Activated naive CD8-positive, alpha-beta T cell treated with anti-CD3 and anti-CD28 coated beads, Interleukin-2, amount 10 ng/mL, durations not matched to agents 7 days and 5 days (primary cell): ENCODE measurements around the gene RPS27L. TPM values are rescaled to one million over a fixed set of nuclear protein-coding genes. Genes with fewer than 3 reads are reported as not detected.
"Not testable (repeated sequence)": the region's sequence is repeated elsewhere in the genome, so short reads cannot be mapped to it uniquely, and the experiment has no call there.

Experiments
- ATAC-seq: fragments of 150-1000 bp; cut with Tn5 transposase; one replicate; pipeline ENCODE4 v1.10.0; 2021; ENCODE audit warnings: low read depth, moderate library complexity
- POLR2A ChIA-PET: fragments of 350-600 bp; sonication (Branson Sonifier 250); formaldehyde crosslinking; loops from one replicate; lab custom pipeline; 2021; ENCODE audit warnings: antibody characterized with exemption; lab: Charles Lee
- DNase-seq: peaks from one replicate; pipeline ENCODE4 v3.0.0; 2021
- H3K27ac Mint-ChIP-seq: one replicate; pipeline ENCODE4 v1.8.0; 2022; ENCODE audit warnings: mild to moderate bottlenecking, mixed read lengths
- H3K27me3 Mint-ChIP-seq: one replicate; pipeline ENCODE4 v1.8.0; 2022; ENCODE audit warnings: mild to moderate bottlenecking, moderate library complexity, mixed read lengths
- H3K36me3 Mint-ChIP-seq: one replicate; pipeline ENCODE4 v1.8.0; 2021; ENCODE audit warnings: mild to moderate bottlenecking, mixed read lengths
- H3K4me1 Mint-ChIP-seq: one replicate; pipeline ENCODE4 v1.8.0; 2021; ENCODE audit warnings: mixed read lengths
- H3K4me3 Mint-ChIP-seq: one replicate; pipeline ENCODE4 v1.8.0; 2022; ENCODE audit warnings: mild to moderate bottlenecking, moderate library complexity, mixed read lengths
- H3K9me3 Mint-ChIP-seq: one replicate; pipeline ENCODE4 v1.8.0; 2021; ENCODE audit warnings: mixed read lengths
- total RNA-seq, 2 experiments: library from RNA; stranded (reverse); gene quantifications; one replicate each; pipeline ENCODE4 v1.2.3, GENCODE V29; 2021

RPS27L gene
- total RNA-seq, 2 experiments from 2014 or later = 177 to 179 TPM

- H3K4me3 Mint-ChIP-seq = peak within 1 kb of the TSS; percentile 88
- H3K27me3 Mint-ChIP-seq = peaks cover 6% of the 10 kb centered on the region
- H3K36me3 Mint-ChIP-seq = peaks cover 20% of the 10 kb centered on the region
- peaks cover 14% of the 10 kb centered on the region for H3K4me1 Mint-ChIP-seq
- H3K27ac Mint-ChIP-seq = peak within 1 kb of the TSS; percentile 90
- DNase-seq (peak; percentile 85), ATAC-seq (peak; percentile 87)
- peaks cover 8% of the 10 kb centered on the region for H3K9me3 Mint-ChIP-seq
- POLR2A ChIA-PET = interaction anchor here (1.0 kb wide), 1 partner anchor 36 kb away, joined by 6 read pairs; the partner anchor contains the start of gene RPS27L
Observed at GRCh38 chr15:63121382-63122001, 35.8 kb downstream of the RPS27L start, which contains the start of gene LACTB. Gene LACTB, plus strand, starts transcription at chr15:63121861. Its CDS starts 11 bp downstream, at chr15:63121872.

DNA sequence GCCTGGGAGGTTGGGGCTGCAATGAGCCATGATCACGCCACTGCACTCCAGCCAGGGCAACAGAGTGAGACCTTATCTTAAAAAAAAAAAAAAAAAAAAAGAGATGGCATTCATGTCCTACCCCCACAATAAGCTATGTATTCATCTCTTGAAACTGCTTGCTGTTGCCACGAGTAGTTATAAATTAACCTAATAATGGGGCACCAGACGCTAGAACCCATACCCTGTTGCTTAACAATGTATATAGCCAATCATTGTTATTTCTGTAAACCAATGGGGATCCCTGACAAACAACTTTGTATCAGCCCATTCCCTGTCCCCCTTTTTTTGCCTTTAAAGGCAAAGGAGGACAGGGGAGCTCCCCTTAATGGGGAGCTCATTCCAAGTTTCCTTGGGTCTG, 38.4 kb downstream of the RPS27L start:
- H3K36me3 Mint-ChIP-seq = peaks cover 17% of the 10 kb centered on the region
- H3K4me3 Mint-ChIP-seq = no peak overlapping the region
- no peak overlapping the region for H3K27ac Mint-ChIP-seq
- H3K27me3 Mint-ChIP-seq = peaks cover 9% of the 10 kb centered on the region
- H3K9me3 Mint-ChIP-seq = peaks cover 8% of the 10 kb centered on the region
- DNase-seq (no peak), ATAC-seq (no peak)
- POLR2A ChIA-PET = no interaction called here
- peaks cover 15% of the 10 kb centered on the region for H3K4me1 Mint-ChIP-seq

DNA sequence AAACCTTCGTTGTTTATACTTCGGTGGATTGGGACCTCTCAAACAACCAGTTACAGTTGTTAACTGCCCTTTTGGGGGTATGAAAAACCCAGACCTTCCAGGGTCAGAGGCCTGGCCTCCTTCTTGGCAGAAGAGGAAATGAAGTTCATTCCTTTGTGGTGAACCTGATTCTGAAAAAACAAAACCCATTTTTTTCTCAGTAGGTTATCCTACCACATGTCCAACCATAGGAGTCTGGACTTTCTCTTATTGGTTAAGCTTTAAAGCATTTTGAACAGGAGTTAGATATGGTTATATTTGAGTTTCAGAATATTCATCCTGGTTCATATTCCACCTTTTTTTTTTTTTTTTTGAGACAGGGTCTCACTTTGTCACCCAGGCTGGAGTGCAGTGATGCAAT, 42.8 kb downstream of the RPS27L start:
- Mint-ChIP-seq H3K9me3 (peaks cover 5% of the 10 kb centered on the region), H3K27me3 (peaks cover 9% of the 10 kb centered on the region), H3K36me3 (peaks cover 6% of the 10 kb centered on the region), H3K4me1 (peaks cover 2% of the 10 kb centered on the region), H3K27ac (no peak overlapping the region), H3K4me3 (no peak overlapping the region)
- DNase-seq (no peak), ATAC-seq (no peak)
- POLR2A ChIA-PET = no interaction called here

DNA sequence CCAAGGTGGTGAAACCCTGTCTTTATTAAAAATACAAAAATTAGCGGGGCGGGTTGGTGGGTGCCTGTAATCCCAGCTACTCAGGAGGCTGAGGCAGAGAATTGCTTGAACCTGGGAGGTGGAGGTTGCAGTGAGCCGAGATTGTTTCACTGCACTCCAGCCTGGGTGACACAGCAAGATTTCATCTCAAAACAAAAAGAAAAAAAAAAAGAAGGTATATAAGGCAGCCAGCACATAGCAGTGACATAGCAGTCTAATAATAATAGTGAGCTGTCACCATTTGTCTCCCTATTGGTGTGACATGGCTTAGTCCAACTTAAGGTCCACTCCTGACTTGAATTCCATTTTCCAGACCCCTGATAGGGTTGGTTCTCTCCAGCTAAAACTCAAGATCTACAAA, 44.4 kb downstream of the RPS27L start:
- Mint-ChIP-seq H3K27me3 (peaks cover 9% of the 10 kb centered on the region), H3K36me3 (no peaks in the 10 kb centered on the region), H3K27ac (no peak overlapping the region), H3K4me3 (no peak overlapping the region), H3K9me3 (no peaks in the 10 kb centered on the region), H3K4me1 (peaks cover 2% of the 10 kb centered on the region)
- POLR2A ChIA-PET = no interaction called here
- DNase-seq = no peak
- no peak for ATAC-seq

DNA sequence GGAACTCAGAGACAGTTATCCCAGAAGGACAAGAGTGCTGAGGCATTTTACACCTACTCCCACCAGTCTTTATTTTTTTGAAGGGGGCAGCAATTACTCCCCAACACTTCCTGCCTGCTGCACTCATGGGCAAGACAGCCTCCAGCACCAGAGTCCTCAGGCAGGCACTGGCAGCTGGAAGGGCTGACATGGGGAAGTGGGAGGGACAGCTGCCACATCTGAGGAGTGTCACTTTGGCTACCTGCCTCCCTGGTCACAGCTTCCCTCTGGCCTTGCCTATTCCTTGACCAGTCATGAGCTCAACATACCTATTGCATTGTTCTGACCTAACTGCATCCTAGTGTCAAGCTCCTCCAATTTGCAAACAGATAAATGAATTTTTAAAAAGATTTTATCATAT, 45.8 kb downstream of the RPS27L start:
- H3K4me1 Mint-ChIP-seq = peaks cover 2% of the 10 kb centered on the region
- no peak for DNase-seq
- no peak overlapping the region for H3K27ac Mint-ChIP-seq
- H3K9me3 Mint-ChIP-seq = no peaks in the 10 kb centered on the region
- POLR2A ChIA-PET = no interaction called here
- H3K4me3 Mint-ChIP-seq = no peak overlapping the region
- peaks cover 3% of the 10 kb centered on the region for H3K27me3 Mint-ChIP-seq
- H3K36me3 Mint-ChIP-seq = no peaks in the 10 kb centered on the region
- no peak for ATAC-seq

DNA sequence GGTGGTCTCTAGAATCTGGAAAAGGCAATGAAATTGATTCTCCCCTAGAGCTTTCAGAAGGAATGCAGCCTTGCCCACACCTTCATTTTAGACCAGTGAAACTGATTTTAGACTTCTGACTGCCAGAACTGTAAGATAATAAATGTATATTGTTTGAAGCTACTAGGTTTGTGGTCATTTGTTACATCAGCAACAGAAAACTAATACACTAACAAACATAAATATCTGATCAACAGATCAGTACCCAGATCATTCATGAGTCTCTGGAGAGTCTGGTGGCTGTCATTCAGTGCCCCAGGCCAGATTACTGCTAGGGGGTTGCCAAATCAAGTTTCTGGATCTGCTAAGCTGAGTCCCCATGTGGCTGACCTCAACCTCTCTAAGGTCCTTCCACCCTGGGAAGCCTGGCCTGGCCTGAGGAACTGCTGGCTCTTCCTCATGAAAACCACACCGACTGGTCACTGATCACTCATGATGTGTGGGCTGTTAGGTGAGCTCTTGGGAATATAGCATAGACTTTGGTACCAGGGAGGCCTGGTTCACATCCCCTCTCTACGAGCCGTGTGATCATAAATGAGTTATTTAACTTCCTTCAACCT, 46.8 kb downstream of the RPS27L start:
- H3K27me3 Mint-ChIP-seq = peaks cover 3% of the 10 kb centered on the region
- ATAC-seq = no peak
- no peak for DNase-seq
- no peaks in the 10 kb centered on the region for H3K4me1 Mint-ChIP-seq
- no peak overlapping the region for H3K27ac Mint-ChIP-seq
- H3K4me3 Mint-ChIP-seq = no peak overlapping the region
- H3K36me3 Mint-ChIP-seq = no peaks in the 10 kb centered on the region
- peaks cover 4% of the 10 kb centered on the region for H3K9me3 Mint-ChIP-seq
- POLR2A ChIA-PET = no interaction called here

DNA sequence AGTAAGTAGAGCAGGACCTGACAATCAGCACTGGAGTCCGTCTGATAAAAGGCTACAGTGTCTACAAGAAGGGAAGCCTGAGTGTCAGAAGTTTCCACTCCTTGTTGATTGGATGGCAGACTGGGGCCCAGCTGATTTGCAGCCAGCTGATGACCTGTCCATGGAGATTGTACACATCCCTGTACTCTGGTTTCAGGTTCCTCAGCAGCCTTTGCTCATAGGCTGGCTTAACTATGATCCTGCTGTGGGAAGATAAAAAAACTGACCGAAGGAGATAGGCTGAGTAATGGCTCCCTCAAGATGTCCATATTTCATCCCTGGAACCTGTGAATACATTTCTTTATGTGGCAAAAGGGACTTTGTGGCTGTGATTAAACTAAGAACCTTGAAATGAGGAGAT, 47.4 kb downstream of the RPS27L start:
- H3K27me3 Mint-ChIP-seq = peaks cover 3% of the 10 kb centered on the region
- H3K4me3 Mint-ChIP-seq = no peak overlapping the region
- peaks cover 6% of the 10 kb centered on the region for H3K9me3 Mint-ChIP-seq
- POLR2A ChIA-PET = no interaction called here
- DNase-seq (no peak), ATAC-seq (no peak)
- no peaks in the 10 kb centered on the region for H3K4me1 Mint-ChIP-seq
- no peaks in the 10 kb centered on the region for H3K36me3 Mint-ChIP-seq
- H3K27ac Mint-ChIP-seq = no peak overlapping the region

DNA sequence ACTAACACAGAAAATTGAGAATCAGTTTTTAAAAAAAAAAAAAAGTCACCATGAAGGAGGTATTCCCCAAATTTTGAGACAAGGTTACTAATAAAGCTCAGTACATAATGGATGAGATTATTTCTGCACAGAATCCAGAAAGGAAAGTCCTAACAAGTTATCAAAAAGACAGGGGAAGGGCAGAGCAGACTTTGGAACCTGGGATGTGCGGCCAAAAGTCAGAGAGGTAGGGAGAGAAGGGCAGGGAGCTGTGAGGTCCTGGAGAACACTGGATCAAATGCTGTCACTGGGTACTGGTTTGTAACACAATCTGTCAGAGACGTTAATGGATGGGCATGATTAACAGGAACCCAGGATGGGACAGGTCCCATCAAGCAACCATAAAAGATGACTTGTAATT, 47.8 kb downstream of the RPS27L start:
- H3K27me3 Mint-ChIP-seq = peaks cover 6% of the 10 kb centered on the region
- DNase-seq (no peak), ATAC-seq (no peak)
- H3K9me3 Mint-ChIP-seq = peaks cover 7% of the 10 kb centered on the region
- H3K4me1 Mint-ChIP-seq = no peaks in the 10 kb centered on the region
- POLR2A ChIA-PET = no interaction called here
- H3K27ac Mint-ChIP-seq = no peak overlapping the region
- no peak overlapping the region for H3K4me3 Mint-ChIP-seq
- H3K36me3 Mint-ChIP-seq = no peaks in the 10 kb centered on the region

- Mint-ChIP-seq H3K27me3 (peaks cover 6% of the 10 kb centered on the region), H3K4me3 (no peak overlapping the region), H3K36me3 (no peaks in the 10 kb centered on the region), H3K9me3 (peaks cover 7% of the 10 kb centered on the region), H3K4me1 (no peaks in the 10 kb centered on the region), H3K27ac (no peak overlapping the region)
- DNase-seq = no peak
- POLR2A ChIA-PET = no interaction called here
- no peak for ATAC-seq
Observed at GRCh38 chr15:63107895-63108546, 49.3 kb downstream of the RPS27L start.

DNA sequence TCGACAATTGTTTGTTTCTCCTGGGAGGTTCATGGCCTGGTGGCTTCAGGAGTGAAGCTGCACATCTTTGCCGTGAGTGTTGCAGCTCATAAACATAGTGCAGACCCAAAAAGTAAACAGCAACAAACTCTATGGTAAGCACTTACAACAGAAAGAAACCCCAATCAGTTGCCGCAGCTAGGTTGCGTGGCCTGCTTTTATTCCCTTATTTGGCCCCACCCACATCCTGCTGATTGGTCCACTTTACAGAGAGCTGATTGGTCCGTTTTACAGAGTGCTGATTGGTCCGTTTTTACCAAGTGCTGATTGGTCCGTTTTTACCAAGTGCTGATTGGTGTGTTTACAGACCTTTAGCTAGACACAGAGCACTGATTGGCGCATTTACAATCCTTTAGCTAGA, 51.9 kb downstream of the RPS27L start:
- H3K36me3 Mint-ChIP-seq, ATAC-seq, DNase-seq, H3K27me3 Mint-ChIP-seq, H3K4me1 Mint-ChIP-seq, POLR2A ChIA-PET, H3K9me3 Mint-ChIP-seq, H3K4me3 Mint-ChIP-seq, H3K27ac Mint-ChIP-seq: not testable (repeated sequence)

GRCh38 chr15:63104727-63105126, 52.5 kb downstream of the RPS27L start:
- DNase-seq = no peak
- H3K4me1 Mint-ChIP-seq = no peaks in the 10 kb centered on the region
- no peak overlapping the region for H3K4me3 Mint-ChIP-seq
- H3K36me3 Mint-ChIP-seq = no peaks in the 10 kb centered on the region
- no peak overlapping the region for H3K27ac Mint-ChIP-seq
- POLR2A ChIA-PET = no interaction called here
- H3K9me3 Mint-ChIP-seq = peaks cover 7% of the 10 kb centered on the region
- H3K27me3 Mint-ChIP-seq = peaks cover 6% of the 10 kb centered on the region
- ATAC-seq = no peak

DNA sequence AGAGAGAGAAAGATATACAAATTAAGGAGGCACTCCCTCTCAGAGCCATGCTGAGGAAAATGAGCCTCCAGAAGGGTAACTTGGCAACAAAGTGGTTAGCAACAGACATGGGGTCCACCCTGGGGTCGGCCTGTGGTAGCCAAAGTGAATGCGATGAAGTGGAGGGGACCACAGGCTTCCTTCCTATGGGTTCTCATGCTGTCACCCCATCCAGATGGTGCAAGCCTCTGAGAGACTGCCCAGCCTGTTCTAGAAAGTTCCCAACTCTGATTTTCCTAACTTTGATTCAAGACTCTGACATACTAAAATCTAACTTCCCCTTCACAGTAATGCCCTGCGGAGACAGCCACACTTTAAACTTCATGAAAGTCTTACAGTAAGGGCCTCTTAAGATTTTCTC, 53.9 kb downstream of the RPS27L start:
- ATAC-seq = no peak
- H3K4me1 Mint-ChIP-seq = no peaks in the 10 kb centered on the region
- POLR2A ChIA-PET = no interaction called here

DNA sequence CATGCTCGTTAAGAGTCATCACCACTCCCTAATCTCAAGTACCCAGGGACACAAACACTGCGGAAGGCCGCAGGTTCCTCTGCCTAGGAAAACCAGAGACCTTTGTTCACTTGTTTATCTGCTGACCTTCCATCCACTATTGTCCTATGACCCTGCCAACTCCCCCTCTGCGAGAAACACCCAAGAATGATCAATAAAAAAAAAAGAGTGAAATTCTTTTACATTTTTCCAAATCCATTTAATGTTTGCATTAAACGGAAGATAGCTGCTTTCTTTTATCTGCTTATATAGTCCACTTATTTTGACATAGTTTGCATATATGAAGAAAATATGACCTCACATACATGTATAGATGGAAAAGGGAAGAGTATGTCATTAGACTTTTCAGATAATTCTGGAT, 57.7 kb downstream of the RPS27L start:
- POLR2A ChIA-PET, H3K27me3 Mint-ChIP-seq, H3K4me3 Mint-ChIP-seq, H3K9me3 Mint-ChIP-seq, DNase-seq, H3K4me1 Mint-ChIP-seq, ATAC-seq, H3K27ac Mint-ChIP-seq, H3K36me3 Mint-ChIP-seq: not testable (repeated sequence)

More for the DNA sequence above, 53.9 kb downstream of the RPS27L start:
- peaks cover 7% of the 10 kb centered on the region for H3K9me3 Mint-ChIP-seq
- no peak for DNase-seq
- H3K27ac Mint-ChIP-seq = no peak overlapping the region
- H3K4me3 Mint-ChIP-seq = no peak overlapping the region
- H3K36me3 Mint-ChIP-seq = no peaks in the 10 kb centered on the region
- H3K27me3 Mint-ChIP-seq = peaks cover 6% of the 10 kb centered on the region

- ATAC-seq, POLR2A ChIA-PET, DNase-seq, H3K4me1 Mint-ChIP-seq, H3K27ac Mint-ChIP-seq, H3K36me3 Mint-ChIP-seq, H3K27me3 Mint-ChIP-seq, H3K4me3 Mint-ChIP-seq, H3K9me3 Mint-ChIP-seq: not testable (repeated sequence)
Observed at GRCh38 chr15:63098901-63099300, 58.4 kb downstream of the RPS27L start.
